IPS-NIHi11 (cell line): Measurements from ENCODE around the gene FAM114A1.

Experiments used
- DNase-seq: peaks from one replicate; pipeline ENCODE4 v3.0.0; 2012; ENCODE audit warnings: mixed read lengths, low spot score

FAM114A1 gene

DNA sequence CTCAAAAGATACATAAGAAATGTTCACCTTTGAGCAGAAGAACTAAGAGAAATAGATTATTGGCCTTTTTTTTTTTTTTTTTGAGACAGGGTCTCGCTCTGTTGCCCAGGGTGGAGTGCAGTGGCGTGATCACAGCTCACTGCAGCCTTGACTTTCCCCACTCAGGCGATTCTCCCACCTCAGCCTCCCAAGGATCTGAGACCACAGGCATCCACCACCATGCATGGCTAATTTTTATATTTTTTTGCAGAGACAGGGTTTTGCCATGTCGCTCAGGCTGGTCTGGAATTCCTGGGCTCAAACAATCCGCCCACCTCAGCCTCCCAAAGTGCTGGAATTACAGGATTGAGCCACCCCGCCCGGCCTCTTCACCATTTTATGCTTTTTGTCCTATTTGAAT lies 8.1 kb upstream of the FAM114A1 start:
- no peak for DNase-seq

DNA sequence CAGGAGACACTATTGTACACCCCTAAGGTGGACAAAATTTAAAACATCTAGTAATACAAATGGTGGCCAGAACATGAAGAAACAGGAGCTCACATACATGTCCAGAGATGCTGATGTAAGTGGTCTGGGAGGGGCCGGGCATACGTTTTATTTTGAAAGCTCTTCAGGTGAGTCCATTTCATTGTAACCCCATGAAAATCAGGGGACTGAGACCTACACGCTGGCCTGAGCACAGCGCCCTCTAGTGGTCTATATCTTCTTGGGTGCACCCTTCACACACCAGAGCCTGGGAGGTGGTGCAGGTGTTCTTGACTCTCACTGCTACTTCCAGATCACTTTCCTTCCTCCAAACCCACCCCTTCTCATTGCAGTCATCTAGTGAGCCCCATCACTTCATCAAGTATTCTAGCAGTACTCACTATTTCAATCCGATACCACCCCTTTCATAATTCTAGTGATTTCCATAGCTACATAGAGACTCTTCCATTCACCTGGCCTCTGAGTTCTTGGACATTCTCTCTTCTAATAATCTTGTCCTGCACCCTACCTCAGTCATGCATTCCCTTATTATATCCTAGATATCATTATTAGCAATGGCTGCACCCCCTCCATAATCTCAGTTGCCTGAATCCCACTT lies 6.7 kb upstream of the FAM114A1 start:
- DNase-seq = peak; percentile 81

DNA sequence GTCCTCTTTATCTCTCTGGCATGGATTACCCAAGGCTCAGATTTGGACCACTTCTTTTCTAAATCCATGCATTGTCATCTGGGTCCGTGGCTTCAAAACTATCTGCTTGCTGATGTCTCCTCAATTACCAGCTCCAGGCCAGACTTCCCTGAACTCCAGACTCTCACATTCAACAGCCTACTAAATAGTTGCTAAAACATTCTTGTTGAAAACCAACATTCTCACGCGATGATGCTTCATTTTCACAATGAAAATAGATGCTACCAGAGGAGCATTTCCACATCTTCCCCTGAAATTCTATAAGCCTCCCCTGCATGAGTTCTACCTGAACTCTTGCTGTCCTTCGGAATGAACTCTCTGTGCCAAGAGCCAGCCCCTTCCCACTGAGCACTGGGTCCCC lies 5.8 kb upstream of the FAM114A1 start:
- DNase-seq = no peak

DNA sequence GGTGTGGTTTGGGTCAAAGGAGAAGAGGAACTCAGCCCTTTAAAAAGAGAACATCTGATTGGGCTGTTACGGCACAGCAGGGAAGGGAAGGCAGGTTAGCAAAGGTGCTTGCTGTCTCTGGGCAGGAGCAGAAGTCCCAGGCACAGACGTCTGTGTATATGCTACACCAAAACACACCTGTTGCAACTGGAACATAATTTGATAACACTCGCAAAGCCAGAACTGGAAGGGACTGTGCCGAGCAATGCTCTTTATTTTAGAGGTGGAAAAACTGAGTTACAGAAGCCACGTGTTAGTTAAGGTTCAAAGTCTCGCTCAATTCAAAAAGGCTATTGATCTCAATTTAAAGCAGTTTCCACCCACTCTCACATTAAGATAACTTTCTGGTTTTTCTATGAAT lies 2.2 kb upstream of the FAM114A1 start:
- DNase-seq = no peak

DNA sequence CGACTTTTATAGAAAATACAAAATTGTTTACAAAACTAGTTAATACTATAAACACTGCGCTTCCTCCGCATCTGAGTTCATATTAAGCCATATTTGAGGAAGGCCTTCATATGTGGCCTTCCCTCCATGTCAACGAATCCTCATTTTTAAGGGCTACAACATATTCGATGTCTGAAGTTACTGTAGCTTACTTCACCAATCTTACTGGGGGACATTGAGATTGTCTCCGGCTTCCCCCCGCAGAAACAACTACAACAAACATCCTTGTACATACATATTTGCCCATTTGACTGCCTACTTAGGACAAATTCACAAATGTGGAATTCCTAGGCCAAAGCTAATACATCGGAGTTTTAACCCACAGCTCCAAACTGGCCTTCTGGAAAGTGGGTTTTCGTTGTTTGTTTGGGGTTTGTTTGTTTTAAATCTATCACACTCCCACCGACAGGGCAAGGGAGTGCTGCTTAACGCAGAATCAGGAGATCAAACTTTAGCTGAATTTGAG lies 581 bp upstream of the FAM114A1 start:
- DNase-seq = no peak

DNA sequence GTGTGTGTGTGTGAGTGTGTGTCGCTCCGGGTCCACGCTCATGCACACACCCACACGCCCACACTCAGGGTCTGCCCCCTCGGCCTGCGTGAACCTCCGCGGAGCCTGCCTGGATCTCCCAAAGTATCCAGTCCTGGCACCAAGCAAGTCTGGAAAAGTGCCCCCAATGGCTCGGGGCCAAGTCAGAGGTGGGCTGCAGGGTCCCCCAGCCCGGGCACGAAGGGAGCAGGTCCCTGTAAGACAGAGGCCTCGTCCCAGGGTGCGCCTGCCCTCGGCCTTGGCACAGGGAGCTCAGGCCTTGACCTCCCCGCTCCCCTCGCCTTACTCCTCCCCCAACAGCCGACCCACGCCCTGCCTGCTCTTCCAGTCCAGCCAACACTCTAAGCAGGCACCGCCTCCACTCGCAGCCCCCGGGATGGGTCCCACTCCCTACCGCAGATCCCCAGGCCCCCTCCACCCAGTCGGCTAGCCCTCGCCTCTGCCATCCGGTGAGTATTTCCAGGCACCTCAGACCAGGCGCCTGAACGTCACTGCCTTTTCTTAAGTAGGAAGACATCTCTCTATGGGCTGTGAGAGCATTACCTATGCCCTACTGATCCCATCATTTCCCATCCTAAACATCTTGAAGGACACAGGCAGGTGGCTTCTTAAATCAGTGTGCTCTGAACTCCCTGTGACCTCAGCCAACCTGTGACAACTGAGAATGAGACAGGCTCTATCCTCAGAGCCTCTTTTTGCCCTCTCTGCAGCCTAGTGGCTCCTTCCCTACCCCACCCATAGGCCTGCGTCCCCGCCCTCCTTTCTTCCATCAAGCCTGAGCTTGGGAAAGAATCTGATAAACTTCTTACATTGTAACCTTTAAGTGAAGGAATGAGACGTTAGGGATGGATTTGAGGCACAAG lies 704 bp downstream of the FAM114A1 start:
- peak; percentile 36 for DNase-seq

DNA sequence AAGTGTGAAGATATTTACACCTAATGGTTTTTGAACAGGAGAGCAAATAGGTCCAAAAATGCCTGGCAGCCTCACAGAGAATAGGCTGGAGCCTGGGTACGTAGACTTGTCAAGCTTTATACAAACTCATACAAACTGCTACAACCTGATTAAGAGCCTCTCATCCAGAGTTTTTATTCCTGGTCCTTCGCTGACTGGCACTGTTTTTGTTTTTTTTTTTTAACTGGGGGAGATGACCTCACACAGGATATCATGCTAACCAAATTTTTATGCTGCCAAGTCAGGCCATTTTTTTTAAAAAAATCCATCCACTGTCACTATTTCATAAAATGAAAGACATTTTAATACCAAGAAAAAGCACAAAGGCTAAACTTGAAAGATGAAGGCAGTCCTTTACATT lies 1.9 kb downstream of the FAM114A1 start:
- no peak for DNase-seq

DNA sequence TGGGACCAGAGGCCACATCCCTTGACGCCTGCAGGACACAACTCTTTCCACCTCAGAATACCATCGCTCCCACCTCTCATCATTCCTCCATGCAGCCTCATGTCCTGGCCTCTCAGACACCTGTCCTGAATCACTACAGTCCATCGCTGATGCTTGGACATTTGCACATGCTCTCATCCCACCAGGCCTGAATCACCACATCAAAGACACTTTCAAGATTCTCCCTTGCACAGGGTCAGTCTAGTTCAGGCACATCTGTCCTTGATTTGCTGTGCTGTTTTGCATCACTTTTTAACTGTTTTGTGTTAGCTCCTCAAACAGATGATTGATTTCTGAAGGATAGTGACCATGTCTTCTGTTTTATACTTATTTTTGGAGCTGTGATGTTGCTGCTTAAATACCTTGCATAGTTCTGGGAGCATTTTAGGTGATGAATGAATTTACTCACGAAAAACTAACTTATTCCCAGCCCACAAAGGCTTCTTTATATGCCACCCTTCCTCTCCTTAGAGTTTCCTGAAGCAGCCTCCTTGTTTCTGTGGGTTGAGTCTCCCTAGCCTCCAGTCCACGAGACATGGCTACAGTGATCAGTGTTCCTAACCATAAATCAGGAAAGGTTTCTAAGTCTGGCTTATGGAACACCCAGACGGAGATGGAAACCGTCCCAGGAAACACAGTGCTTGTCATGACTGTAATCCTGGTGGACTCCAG lies 2.6 kb downstream of the FAM114A1 start:
- no peak for DNase-seq

DNA sequence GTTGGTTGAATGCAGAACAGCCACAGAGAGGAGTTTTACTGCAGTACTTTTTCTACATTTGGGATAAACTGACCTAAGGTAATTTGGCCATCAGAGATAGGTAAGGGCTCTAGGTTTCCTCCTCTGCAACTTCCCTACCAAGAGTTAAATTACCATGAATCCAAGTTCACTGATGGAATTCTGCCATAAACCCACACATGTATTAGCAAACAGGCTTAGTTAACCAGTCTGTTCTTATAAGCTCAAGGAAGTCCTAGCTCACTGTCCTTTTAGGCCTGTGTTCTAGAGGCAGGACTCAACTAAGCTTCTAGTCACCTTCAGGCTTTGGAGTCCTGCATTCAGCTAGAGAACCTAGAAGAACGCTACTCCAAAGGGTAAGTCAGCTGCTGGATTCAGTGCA lies 4.0 kb downstream of the FAM114A1 start:
- DNase-seq = no peak

DNA sequence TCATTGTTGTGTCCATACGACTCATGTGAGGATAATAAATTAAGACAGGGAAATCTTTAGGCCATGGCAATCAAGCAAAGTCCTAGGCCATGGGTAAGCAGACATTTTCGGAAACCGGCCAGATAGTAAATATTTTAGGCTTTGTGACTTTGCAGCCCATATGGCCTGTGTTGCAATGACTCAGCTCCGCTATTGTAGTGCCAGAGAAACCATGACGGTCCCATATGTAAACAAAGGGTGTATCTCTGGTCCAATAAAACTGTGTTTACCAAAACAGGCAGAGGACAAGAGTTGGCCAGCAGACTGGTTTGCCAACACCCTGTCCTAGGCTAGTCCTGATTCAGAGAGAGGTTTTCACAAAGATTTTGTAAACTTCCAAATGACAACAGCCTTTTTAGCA lies 5.0 kb downstream of the FAM114A1 start:
- DNase-seq = no peak

DNA sequence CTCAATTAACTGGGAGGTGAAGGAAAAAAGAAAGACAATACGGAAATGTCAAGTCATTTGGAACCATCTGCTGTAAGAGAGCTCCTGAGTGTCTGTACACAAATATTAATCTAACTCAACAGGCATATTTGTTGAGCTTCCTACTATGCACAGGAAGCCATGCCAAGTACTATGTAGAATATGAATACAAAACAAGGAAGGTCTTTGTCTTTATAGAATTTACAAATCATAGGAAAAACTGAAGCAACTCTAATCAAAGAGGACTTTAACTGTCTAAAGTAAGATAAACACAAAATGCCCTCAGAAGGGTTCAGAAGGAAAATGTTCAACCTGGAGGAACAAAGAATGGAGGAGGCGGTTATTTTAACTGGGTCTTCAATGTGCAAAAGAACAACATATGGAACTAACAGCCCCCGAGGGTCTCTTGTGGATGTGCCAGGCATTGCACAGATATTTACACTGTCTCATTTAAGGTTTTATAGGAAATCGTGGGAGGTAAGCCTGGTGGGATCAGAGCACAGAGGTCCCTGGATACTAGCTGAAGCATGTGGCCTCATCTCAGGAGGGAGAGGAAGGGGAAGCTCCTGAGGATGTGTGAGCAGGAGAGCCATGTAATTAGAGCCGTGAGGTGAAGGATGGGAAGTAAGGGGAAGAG lies 5.8 kb downstream of the FAM114A1 start:
- DNase-seq = no peak

DNA sequence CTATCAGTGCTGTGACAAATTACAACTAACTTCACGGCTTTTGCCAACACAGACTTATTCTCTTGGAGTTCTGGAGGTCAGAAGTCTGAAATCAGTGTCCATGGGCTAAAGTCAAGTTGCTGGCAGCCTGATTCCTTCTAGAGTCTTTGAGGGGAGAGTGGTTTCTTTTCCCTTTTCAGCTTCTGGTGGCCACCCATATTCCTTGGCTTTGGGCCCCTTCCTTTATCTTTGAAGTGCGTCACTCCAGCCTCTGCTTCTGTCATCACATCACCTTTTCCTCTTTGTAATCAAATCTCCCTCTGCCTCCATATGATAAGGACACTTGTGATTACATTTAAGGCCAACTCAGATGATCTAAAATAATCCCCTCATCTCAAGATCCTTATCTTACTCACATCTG lies 9.0 kb downstream of the FAM114A1 start:
- DNase-seq = no peak

DNA sequence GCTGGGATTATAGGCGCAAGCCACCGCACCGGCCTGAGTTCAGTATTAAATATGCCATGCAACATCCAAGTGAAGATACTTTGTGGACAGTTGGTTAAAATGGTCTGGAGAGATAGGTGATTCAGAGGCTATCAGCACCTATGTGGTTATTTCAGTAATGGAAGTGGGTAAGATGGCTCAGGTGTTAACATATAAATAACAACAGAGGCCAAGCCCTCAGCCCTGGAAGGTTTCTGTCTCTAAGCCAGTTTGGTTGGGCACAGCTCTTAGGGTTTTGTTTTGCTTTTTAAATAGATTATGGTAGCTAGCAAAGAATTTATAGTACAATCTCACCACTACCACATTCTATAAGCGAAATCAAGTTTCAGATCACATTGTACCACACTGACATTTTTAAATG lies 16.6 kb downstream of the FAM114A1 start:
- DNase-seq = no peak

DNA sequence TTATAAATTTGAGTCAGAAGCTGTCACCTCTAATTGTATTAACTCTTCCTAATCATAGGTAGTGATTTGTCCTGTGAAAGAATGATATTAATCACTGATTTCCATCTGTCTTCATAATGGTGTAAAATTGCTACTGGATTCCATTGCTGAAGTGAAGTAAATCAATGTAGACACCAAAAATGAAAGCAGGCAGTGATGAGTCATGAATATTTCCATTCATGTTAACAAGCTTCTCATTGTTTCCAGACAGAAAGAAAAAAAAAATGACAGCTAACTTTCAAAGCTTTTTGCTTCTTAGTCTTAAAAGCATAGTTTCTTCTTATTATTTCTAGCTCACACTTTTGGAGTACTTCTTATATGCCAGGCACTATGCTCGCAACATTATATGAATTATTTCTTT lies 21.5 kb downstream of the FAM114A1 start:
- DNase-seq = no peak

DNA sequence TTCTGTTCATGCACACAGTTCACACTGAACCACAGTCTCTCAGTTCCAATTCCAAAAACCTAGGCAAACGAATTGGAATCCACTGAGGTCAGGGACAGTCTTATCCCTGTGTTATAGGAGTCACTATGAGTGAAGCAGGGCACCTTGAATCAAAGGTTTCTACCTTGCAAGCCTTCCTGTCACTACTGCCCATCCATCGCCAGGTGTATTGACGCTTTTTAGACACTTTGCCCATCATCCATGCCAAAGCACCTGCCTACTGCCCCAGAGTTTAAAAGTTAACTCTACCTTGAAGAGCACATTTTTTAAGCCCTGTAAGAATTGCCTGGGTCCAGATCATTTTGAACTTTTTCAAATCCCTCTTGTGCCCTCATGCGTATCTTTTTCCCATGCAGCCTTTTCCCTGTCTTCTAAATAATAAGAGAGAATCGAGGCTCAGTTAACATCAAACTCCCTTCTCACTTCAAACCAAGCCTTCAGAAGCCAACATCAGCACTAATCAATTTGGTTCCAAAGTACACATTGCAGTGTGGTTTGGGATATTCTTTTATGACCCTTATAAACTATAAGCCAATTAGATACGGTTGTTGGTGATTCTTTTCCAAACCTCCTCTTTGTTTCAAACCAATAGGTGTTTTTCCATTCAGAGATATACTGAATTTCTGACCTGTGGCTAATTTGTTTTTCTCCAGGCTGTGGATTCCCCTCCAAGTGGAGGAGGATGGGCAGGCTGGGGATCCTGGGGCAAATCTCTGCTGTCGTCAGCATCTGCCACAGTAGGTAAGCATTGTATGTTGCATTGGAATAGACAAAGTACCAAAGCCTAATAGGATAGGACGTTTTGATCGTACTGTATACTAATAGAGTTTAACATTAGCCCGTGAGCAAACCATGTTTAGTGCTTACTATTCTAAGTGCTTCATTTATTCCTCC lies 23.7 kb downstream of the FAM114A1 start:
- no peak for DNase-seq

DNA sequence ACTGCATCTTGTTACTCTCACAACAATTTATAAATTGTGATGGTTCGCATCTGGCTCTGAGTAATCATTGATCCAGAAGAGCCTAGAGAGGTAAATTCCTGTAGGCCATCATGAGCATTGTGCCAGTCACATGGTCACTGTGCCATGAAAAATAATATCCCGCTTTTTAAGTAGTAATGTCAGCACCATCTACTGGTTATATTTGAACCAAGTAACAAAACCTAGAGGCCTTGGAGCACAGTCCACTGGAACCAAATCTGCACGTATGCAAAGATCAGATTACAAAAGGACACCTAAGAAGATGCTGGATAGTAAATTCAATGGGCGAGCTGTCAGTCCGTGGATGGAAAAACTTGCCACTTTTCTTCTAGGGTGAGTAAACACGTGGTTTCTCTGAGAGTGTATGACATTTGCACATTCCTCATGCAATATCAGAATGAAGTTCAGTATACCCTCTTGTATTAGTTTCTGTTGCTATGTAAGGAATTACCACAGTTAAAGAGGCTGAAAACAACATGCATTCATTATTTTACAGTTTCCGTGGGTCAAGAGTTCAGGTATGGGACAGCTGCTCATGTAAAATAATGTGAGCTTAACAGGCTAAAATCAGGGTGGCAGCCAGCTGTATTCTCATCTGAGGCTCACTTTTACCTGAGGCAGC lies 26.8 kb downstream of the FAM114A1 start:
- DNase-seq = no peak

DNA sequence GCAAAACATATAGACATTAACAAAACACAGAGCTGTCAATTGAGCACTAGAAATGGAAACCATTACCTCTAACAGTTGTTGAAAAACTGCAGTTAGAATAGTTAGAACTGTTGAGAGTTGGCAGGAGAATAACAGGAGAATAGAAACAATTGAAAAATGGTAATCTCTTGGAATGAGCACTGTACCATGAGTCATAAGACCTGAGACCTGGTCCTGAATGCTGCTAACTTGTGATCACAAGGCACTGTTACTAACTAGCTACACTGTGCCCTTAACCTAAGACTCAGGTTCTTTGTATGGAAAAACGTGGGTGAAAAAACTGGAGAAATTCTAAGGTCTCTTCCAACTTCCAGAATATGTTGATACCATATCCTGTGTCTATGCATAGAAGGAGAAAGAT lies 29.3 kb downstream of the FAM114A1 start:
- no peak for DNase-seq

DNA sequence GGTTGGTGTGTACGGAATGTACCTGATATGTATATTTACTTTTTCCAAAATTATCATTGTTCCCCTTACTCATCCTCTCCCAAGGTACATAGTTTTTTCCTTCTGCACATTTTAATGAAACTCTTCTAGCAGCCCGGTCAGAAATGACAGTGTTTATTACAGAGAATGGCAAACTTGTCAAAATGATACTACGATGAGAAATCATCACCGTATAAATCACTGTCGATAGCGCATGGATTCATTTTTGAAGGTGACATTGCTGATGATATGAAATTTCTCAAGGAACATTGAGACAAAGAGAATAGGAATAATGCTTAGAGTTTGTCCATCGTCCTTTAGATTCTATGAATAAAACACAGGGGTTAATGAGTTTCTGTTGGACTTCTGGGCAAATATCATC lies 30.6 kb downstream of the FAM114A1 start:
- DNase-seq = no peak

DNA sequence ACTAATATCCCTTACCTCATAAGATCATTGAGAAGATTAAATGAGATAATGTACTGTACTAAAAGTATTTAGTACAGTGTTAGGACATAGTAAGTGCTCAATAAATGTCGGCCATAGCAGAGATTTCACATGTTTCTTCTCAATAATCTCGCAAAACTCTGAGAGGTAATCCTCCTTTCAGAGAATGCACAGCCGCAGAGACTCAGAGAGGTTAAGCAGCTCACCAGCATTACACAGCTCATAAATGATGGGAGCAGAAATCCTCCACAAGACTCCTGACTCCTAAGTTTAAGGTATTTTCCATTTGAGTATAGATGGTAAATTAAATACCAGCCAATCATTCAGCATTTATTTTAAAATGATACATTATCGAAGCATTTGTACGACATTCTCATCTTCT lies 34.6 kb downstream of the FAM114A1 start:
- no peak for DNase-seq

DNA sequence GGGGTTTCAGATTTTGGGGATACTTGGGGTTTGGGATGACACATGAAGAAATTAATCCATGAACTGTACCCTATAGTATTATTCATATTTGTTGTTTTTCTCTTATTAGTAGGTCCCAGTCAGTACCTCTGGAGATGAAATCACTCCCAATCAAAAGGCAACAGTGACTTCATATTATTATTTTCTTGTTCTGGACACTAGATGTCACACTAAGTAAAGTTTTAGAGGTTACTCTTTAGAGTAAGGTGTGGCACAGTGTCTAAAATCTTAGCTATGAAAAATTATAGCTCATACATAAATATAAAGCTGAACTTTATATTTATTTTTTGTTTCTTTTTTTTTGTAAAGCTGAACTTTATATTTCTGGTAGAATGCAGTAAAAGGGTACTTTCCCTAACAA lies 35.1 kb downstream of the FAM114A1 start:
- DNase-seq = no peak
